Epithelial cell of proximal tubule (primary cell): ENCODE results near the gene CNTN2. TPM values are rescaled to one million over a fixed set of nuclear protein-coding genes. Genes with fewer than 3 reads are reported as not detected.

Experiments
- DNase-seq: peaks from one replicate; pipeline ENCODE4 v3.0.0-alpha.2; 2011; ENCODE audit warnings: low read depth
- H3K4me3 ChIP-seq: 2 replicates; pipeline ENCODE4 v1.5.1; 2011; ENCODE audit warnings: low read depth, mild to moderate bottlenecking, low read length
- total RNA-seq: library from RNA; depleted of rRNA; stranded (reverse); fragments of >200 nt; gene quantifications from 2 replicates; pipeline ENCODE4 v1.2.3, GENCODE V29; 2015
- TF ChIP-seq, protein P1 (sequence below): conservative IDR thresholded peaks from 2 replicates; pipeline ENCODE4 v1.5.1; 2012; ENCODE audit warnings: low read depth, mild to moderate bottlenecking, low read length

CNTN2 gene
- total RNA-seq, 1 donor from 2014 or later = not detected

- H3K4me3 ChIP-seq = no peak overlapping the region
- TF ChIP-seq, protein P1, sequence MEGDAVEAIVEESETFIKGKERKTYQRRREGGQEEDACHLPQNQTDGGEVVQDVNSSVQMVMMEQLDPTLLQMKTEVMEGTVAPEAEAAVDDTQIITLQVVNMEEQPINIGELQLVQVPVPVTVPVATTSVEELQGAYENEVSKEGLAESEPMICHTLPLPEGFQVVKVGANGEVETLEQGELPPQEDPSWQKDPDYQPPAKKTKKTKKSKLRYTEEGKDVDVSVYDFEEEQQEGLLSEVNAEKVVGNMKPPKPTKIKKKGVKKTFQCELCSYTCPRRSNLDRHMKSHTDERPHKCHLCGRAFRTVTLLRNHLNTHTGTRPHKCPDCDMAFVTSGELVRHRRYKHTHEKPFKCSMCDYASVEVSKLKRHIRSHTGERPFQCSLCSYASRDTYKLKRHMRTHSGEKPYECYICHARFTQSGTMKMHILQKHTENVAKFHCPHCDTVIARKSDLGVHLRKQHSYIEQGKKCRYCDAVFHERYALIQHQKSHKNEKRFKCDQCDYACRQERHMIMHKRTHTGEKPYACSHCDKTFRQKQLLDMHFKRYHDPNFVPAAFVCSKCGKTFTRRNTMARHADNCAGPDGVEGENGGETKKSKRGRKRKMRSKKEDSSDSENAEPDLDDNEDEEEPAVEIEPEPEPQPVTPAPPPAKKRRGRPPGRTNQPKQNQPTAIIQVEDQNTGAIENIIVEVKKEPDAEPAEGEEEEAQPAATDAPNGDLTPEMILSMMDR = no peak
- no peak for DNase-seq
Measured at GRCh38 chr1:205074513-205074912, 31.5 kb downstream of the CNTN2 start.

- H3K4me3 ChIP-seq = no peak overlapping the region
- TF ChIP-seq, protein P1 = no peak
- DNase-seq = no peak
Measured at GRCh38 chr1:205075642-205076155, 32.7 kb downstream of the CNTN2 start.

GRCh38 chr1:205076245-205076761 is 33.3 kb downstream of the CNTN2 start:
- no peak overlapping the region for H3K4me3 ChIP-seq
- TF ChIP-seq, protein P1 = no peak
- no peak for DNase-seq

GRCh38 chr1:205077158-205077933 is 34.3 kb downstream of the CNTN2 start:
- no peak overlapping the region for H3K4me3 ChIP-seq
- TF ChIP-seq, protein P1 = no peak
- DNase-seq = no peak

- TF ChIP-seq, protein P1 = no peak
- DNase-seq = no peak
Measured at GRCh38 chr1:205077934-205078311, 34.9 kb downstream of the CNTN2 start.

DNA sequence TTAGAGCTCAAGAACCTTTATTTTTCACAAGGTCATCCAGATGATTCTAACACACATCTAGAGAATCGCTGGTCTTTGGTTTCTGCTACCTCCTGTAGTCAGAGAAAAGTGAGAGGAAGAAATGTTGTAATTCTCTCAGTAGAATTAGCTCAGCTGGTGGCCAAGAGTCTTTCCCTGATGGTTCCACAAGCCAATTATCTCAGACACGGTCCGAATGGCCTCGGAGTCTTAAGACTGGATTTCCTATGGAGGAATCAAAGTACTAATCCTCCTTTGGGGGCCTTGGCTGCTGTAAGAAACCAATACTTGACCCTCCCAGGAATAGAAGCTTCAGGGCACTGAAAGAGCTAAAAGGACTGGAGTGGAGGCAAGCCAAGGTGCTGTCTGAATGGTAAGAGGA is 39.4 kb downstream of the CNTN2 start:
- no peak for DNase-seq
- H3K4me3 ChIP-seq = no peak overlapping the region
- TF ChIP-seq, protein P1 = no peak

More at GRCh38 chr1:205077934-205078311, 34.9 kb downstream of the CNTN2 start:
- no peak overlapping the region for H3K4me3 ChIP-seq
